ENCODE data around the gene AHSP.
"Not testable (repeated sequence)": the region's sequence is repeated elsewhere in the genome, so short reads cannot be mapped to it uniquely, and the experiment has no call there.

The AHSP gene, protein sequence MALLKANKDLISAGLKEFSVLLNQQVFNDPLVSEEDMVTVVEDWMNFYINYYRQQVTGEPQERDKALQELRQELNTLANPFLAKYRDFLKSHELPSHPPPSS

GRCh38 chr16:31527734-31528274 lies at the start of gene AHSP:
Gene AHSP, plus strand, starts transcription at chr16:31527900. Its CDS starts 240 bp downstream, at chr16:31528140.
- ChIA-PET CTCF (no interaction called here), POLR2A (no interaction called here)
- DNase-seq (ENCODE audit: extremely low spot score) = no peak
- TF ChIP-seq, protein P1, sequence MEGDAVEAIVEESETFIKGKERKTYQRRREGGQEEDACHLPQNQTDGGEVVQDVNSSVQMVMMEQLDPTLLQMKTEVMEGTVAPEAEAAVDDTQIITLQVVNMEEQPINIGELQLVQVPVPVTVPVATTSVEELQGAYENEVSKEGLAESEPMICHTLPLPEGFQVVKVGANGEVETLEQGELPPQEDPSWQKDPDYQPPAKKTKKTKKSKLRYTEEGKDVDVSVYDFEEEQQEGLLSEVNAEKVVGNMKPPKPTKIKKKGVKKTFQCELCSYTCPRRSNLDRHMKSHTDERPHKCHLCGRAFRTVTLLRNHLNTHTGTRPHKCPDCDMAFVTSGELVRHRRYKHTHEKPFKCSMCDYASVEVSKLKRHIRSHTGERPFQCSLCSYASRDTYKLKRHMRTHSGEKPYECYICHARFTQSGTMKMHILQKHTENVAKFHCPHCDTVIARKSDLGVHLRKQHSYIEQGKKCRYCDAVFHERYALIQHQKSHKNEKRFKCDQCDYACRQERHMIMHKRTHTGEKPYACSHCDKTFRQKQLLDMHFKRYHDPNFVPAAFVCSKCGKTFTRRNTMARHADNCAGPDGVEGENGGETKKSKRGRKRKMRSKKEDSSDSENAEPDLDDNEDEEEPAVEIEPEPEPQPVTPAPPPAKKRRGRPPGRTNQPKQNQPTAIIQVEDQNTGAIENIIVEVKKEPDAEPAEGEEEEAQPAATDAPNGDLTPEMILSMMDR (IDR thresholded peaks at IDR 0.05; ENCODE audit: control extremely low read depth, extremely low read depth, low read depth, missing control alignments) = no peak

GRCh38 chr16:31478956-31479355 lies 48.7 kb upstream of the AHSP start:
- TF ChIP-seq, protein P1 (IDR thresholded peaks at IDR 0.05; ENCODE audit: control extremely low read depth, extremely low read depth, low read depth, missing control alignments) = no peak
- ChIA-PET POLR2A (interaction anchor here (0.7 kb wide), 1 partner anchor 8 kb away, joined by 6 read pairs; no protein-coding TSS in a partner anchor), CTCF (interaction anchor here (4.3 kb wide), 1 partner anchor 18 kb away, joined by 21 read pairs; the partner anchor contains the start of gene ARMC5)
- DNase-seq (ENCODE audit: extremely low spot score) = no peak

DNA sequence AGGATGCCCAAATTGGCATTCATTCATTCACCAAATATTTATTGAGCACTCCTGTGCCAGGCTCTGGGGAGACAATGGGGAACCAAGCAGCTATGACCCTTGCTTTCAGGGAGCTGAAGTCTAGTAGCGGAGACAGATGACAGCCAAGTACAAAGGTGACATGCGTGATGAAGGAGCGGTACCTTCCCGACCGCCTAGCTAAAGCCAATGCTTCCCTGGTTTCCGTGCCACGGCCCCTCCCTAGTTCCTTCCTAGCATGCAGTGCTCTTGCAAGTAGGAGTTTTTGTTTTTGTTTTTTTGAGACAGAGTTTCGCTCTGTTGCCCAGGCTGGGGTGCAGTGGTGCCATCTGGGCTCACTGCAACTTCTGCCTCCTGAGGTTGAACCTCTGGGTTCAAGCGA lies 47.9 kb upstream of the AHSP start:
- no peak for DNase-seq (ENCODE audit: extremely low spot score)
- CTCF ChIA-PET = interaction anchor here (1.3 to 4.3 kb wide), 2 partner anchors 19 to 23 kb away, joined by 3 to 21 read pairs; partner anchors contain the start of gene ARMC5
- TF ChIP-seq, protein P1 (IDR thresholded peaks at IDR 0.05; ENCODE audit: control extremely low read depth, extremely low read depth, low read depth, missing control alignments) = no peak
- POLR2A ChIA-PET = no interaction called here

DNA sequence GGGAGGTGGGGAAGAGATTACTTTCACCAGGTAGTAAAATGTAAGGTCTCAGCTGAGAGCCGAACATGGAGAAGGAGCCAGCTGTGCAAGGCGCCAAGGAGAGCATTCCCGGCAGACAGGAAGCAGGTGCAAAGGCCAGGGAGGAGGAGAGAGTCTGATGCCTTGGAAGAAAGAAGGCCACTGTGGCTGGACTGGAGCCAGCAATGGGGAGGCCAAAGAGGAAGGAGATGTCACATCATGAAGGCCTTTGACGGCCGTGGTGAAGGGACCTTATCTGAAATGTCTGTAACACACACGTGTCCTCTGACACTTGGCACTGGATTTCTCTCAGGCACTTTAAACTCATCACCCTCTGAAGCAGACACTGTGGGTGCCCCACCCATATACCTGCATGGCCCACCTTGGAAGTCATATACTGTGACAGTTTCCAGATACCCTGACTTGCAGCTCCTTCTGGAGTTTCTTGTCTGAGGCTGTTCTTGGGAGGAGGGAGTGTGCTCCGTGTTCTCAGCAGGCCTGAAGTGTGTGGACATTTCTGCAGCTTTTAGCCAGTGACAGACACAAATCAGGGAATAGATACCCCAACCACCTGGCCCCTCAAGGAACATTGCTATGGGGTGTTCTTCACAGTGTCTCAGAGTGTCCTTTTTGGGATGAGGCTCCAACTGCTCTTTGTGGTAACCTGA lies 46.7 kb upstream of the AHSP start:
- no peak for DNase-seq (ENCODE audit: extremely low spot score)
- ChIA-PET CTCF (interaction anchor here (1.3 kb wide), 1 partner anchor 22 kb away, joined by 3 read pairs; no protein-coding TSS in a partner anchor), POLR2A (no interaction called here)

DNA sequence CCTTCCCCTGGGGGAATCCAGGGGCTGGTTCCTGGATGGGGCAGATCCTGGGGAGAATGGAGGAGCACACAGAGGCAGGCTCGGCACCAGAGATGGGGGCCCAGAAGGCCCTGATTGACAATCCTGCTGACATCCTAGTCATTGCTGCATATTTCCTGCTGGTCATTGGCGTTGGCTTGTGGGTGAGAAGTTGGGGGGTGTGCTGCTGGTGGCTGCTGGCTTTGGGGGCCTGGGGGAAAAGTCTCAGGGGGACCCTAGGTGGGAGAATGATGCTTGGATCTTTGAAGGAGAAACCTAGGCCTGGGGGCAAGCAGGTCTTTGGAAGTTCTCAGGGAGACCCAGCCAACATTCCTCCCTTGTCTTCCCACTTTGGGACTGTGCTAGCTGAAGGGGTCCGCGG lies 44.6 kb upstream of the AHSP start, which contains the start of gene SLC5A2:
Gene SLC5A2, plus strand, starts transcription at position 43 of the 400 bp plus-strand sequence. Its CDS starts 14 bp downstream, at position 57.
- TF ChIP-seq, protein P1 (IDR thresholded peaks at IDR 0.05; ENCODE audit: control extremely low read depth, extremely low read depth, low read depth, missing control alignments) = no peak
- POLR2A ChIA-PET = no interaction called here
- no peak for DNase-seq (ENCODE audit: extremely low spot score)
- CTCF ChIA-PET = interaction anchor here (1.1 to 1.7 kb wide), 3 partner anchors 16 to 24 kb away, joined by 3 to 5 read pairs (median 4); partner anchors contain the start of gene ARMC5

More for the DNA sequence above, 46.7 kb upstream of the AHSP start:
- TF ChIP-seq, protein P1 (IDR thresholded peaks at IDR 0.05; ENCODE audit: control extremely low read depth, extremely low read depth, low read depth, missing control alignments) = no peak

GRCh38 chr16:31484048-31484447 lies 43.7 kb upstream of the AHSP start:
- CTCF ChIA-PET; DNase-seq (ENCODE audit: extremely low spot score); POLR2A ChIA-PET: not testable (repeated sequence)
